GM21529 (cell line): ENCODE data around the gene ARHGEF12.

ENCODE experiments used
- ATAC-seq: cut with Tn5 transposase; IDR thresholded peaks from one replicate; pipeline ENCODE4 v1.9.1; 2021; ENCODE audit not compliant: unreplicated experiment

Gene ARHGEF12

GRCh38 chr11:120532832-120533196, 196.6 kb downstream of the ARHGEF12 start:
- ATAC-seq, result no peak

GRCh38 chr11:120536091-120536796, 200.0 kb downstream of the ARHGEF12 start:
- no peak for ATAC-seq

- no peak for ATAC-seq
Measured at GRCh38 chr11:120536797-120537169, 200.6 kb downstream of the ARHGEF12 start.

- no peak for ATAC-seq
Measured at GRCh38 chr11:120537996-120538395, 201.8 kb downstream of the ARHGEF12 start.

GRCh38 chr11:120538707-120539106, 202.5 kb downstream of the ARHGEF12 start:
- no peak for ATAC-seq
